Adrenal gland (tissue), 5 donors: ENCODE results near the gene LRRN4.

Source experiments
- CTCF ChIP-seq, 6 experiments: fragments of 450-650 bp in 4 of 6; fragments of 200-600 bp in 2 of 6; sonication (generic) in 1 of 6; IDR thresholded peaks; 1 replicate in 5 of 6; 2 replicates in 1 of 6; pipeline versions ENCODE4 v1.5.1 to v1.8.0; 2016 to 2021; ENCODE audit warnings: antibody characterized with exemption in 6 of 6, mild to moderate bottlenecking in 2 of 6, moderate library complexity in 1 of 6
- POLR2A ChIP-seq, 2 donors: fragments of 450-650 bp; IDR thresholded peaks; one replicate each; pipeline ENCODE4 v1.6.1; 2017; ENCODE audit warnings: antibody characterized with exemption in 2 of 2, mild to moderate bottlenecking in 2 of 2, moderate library complexity in 1 of 2
- donor health status: DM: no; HTN: no; CAD: no.

- TF ChIP-seq CTCF (IDR thresholded peaks at IDR 0.05) (peak in 4 of 6 experiments; percentile 20 to 53 (median 32)), POLR2A (IDR thresholded peaks at IDR 0.05) (no peak)
These were observed 20.3 kb upstream of the LRRN4 start for GRCh38 chr20:6074145-6074561.
